Skin epidermis (tissue), 12 donors: ENCODE data around the gene GRAMD2B.

Experiments
- H3K27ac ChIP-seq, 21 experiments: fragments of 200-600 bp; sonication (generic) in 11 of 21; one replicate each; pipeline ENCODE4 v1.5.0; 2020; ENCODE audit warnings: mild to moderate bottlenecking in 3 of 21, inconsistent platforms in 2 of 21, moderate library complexity in 2 of 21
- H3K4me3 ChIP-seq, 7 experiments: fragments of 200-600 bp; sonication (generic) in 2 of 7; one replicate each; pipeline ENCODE4 v1.5.0; 2020; ENCODE audit warnings: inconsistent platforms in 2 of 7, mild to moderate bottlenecking in 2 of 7, moderate library complexity in 1 of 7

Gene GRAMD2B

DNA sequence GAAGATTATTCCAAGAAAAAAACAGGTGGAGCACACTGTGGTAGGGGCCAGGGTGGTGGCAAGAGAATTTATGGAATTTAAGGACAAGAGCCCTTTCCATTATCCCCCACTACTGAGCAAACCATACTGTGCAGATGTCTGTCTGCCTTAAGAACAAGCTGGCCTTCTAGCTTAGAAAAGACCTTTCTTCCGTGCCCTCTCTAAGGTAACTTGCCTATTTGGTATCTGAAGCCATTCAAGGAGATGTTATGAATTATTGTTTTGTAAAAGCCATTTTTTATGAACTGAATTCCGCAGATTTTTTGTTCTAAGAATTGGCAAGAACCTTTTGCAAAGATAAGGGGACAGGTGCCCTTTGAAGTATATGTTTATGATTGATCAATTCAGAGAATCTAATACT is 20.9 kb downstream of the GRAMD2B start:
- no peak overlapping the region for H3K27ac ChIP-seq
- no peak overlapping the region for H3K4me3 ChIP-seq

DNA sequence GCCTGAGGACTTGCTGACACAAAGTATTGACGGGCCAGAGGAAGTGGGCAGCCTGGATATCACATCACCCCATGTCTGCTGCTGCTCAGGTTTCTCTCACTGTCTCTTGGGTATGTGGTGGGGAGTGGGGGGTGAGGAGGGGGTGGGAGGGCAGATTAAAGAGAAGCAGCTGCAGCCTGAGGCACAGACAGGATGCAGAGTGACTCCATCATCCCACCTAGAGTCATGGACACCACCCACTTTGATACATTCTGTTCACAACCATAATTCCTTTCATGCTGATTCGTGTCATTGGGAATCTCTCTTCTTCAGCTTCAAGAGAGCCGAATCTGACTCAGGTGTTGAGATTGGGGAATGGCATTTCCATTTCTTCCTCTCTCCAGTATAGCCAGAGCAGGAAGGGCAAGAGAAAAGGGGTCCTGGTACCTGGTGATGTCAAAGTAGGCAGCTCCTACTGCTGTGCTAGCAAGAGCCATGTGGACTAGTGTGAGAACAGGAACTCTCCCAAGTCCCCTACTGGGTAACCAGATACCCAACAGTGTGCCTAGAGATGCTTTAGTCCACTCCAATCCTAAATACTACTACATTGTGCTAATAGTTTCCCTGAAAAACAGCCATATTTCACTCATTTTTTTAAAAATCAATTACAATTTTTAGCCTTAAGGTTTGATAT is 22.4 kb downstream of the GRAMD2B start:
- Histone ChIP-seq H3K4me3 (no peak overlapping the region), H3K27ac (peak overlapping the region in 11 of 21 experiments; percentile 3 to 58 (median 40))

DNA sequence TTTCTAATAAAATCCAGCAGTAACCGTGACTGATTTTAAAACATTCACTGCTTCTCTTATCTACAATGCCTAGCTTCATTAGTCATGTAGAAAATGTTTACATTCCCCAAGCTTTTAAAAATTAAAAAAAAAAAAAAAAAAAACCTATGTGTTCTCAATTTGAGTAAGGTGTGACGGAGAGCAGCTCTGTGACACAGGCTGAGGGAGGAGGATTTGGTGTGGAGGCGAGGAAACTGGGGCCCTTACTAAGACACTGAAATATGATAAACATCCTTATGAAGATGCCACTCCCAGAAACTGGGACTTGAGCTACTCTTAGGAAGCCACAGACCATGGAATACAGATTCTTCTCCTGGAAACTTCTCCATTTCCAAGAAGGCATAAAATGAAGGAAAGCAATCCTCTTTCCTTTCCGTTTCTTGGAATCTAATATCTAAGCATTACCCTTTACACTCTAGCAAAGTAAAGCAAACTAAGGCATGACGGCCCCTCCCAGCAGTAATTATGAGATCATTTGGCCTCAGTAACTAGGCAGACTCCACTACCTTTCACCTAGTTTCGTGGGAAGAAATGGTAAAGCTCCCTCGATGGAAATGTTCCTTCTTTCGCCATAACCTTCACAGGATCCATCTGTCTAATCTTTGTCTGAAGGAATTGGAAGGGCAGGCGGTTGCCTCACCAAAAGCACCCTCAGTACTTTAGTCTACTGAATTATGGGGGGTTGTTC is 23.5 kb downstream of the GRAMD2B start:
- H3K4me3 ChIP-seq: no peak overlapping the region
- H3K27ac ChIP-seq: peak overlapping the region in 16 of 21 experiments; percentile 8 to 77 (median 41)

DNA sequence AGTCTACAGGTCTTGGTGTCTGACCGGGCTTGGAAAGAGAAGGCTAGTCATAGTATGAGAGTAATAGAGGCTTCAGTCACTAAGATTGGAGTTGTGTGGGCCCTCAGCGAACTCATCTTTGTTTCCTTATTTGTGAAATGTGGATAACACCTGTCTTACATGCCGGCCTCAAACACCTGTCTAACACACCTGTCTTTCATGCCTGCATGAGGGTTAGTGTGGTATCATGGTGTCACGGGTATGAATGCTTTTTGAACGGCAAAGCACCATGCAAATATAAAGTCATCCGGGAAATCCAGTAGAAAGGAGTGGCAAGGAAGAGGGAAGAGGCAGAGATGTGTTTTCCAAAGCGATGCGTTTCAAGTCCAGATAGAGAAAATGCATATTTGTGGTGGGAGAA is 25.5 kb downstream of the GRAMD2B start:
- H3K27ac ChIP-seq: peak overlapping the region in 6 of 21 experiments; percentile 9 to 83 (median 78)
- no peak overlapping the region for H3K4me3 ChIP-seq

DNA sequence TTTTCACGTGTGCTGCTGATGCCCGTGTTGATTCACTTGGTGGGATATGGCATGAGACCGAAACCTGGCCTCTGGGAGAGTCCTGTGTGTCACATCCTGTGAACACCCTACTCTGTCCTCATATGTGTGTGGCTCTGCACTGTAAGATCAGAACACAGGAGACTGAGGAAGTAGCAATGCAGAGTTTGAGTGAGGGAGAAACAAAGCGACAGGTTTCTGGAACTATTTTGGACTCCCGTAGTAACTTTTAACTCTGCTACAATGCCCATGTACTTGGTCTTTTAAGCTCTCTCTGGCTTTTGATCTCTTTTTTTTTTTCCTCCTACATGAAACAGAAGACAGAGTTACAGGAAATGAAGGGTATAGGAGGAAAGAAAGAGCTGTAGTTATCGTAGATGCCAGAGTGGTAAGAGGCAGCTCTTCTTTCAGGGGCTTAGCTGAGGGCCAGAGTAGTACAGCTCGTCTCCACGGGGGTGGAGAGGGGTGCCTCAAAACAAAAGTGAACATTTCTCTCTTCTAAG is 26.6 kb downstream of the GRAMD2B start:
- Histone ChIP-seq H3K27ac (peak overlapping the region in 19 of 21 experiments; percentile 33 to 87 (median 72)), H3K4me3 (no peak overlapping the region)

DNA sequence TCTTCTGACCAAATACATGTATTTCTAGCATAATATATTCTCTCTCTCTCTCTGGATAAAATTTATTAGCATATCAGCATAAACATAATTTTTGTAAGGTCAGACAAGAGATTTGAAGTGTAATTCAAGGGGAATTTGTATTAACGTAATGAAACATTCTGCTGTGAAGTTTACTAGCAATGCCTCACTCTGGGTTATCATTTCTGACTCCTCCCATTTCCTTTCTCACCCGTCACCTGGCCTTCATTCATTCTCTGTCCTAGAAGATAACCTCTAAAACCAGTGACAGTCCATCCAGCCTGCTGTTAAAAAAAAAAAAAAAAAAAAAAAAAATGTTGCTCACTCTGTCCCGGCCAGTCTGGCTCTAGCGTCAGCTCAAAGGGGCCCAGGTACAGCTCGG is 27.1 kb downstream of the GRAMD2B start:
- peak overlapping the region in 19 of 21 experiments; percentile 33 to 87 (median 72) for H3K27ac ChIP-seq
- no peak overlapping the region for H3K4me3 ChIP-seq

DNA sequence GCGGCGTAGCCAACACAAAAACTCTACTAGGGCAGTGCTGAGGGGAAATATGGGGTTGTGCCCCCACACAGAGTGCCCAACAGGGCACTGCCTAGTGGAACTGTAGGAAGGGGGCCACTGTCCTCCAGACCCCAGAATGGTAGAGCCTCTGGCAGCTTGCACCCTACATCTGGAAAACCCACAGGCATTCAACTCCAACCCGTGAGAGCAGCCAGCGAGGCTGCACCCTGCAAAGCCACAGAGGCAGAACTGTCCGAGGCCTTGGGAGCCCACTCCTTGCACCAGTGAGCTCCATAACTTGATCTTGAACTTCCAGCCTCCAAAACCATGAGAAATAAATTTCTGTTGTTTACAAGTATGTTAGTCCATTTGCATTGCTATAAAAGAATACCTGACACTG is 27.7 kb downstream of the GRAMD2B start:
- Histone ChIP-seq H3K27ac (peak overlapping the region in 6 of 21 experiments; percentile 23 to 74 (median 34)), H3K4me3 (no peak overlapping the region)

DNA sequence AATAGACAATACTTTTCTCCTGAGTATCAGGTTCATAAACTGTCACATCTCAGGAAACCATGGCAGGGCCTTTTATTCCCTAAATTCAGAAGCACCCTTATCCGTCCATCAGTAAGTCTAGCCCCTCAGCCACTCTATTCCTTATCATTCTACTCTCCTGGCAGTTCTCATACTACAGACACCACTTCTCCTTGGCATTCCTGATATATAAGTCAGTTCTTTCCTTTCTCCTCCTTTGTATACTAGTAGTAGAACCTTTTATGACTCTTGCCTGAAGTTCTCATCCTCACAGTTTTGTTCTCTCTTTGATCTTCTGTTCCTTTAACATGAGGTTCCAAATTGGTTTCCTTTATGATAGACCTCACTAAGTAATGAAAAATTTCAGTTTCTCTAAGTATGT is 29.3 kb downstream of the GRAMD2B start:
- no peak overlapping the region for H3K4me3 ChIP-seq
- no peak overlapping the region for H3K27ac ChIP-seq

DNA sequence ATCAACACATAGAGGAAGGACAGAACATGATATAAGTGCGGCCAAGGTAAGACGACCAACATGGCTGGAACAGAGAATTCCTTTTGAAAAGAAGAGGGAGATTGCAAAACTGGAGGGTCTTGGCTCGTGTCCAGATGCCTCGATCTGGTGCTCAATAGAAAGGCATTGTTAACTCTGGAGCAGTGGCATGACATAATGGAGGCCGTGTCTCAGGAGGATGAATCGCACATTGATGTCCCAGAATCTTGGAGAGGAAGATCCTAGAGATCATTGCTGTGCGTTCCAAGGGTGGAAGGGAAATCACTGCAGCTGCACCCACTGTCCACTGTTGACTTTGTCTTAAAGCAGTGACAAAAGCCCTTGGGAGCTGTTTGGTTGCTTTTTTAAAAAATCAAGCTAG is 30.9 kb downstream of the GRAMD2B start:
- no peak overlapping the region for H3K27ac ChIP-seq

DNA sequence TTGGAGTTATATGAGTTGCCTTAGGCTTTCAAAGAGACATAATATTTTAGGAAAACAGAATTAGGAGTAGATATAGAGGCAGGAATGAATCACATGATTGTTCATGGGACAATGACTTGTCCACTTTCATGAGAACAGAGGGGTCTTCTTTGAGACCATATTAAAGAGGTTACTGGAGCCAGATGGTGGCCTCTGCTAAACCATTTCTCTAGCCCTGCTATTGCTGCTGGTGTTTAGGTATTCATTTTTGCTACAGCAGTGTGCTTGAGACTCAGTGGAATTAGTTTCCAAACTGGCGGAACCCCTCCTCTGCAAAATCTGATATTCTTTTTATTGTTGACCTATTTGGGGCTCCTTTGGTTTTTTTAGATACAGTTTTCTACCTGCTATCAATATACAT is 31.3 kb downstream of the GRAMD2B start:
- Histone ChIP-seq H3K4me3 (no peak overlapping the region), H3K27ac (no peak overlapping the region)

More for the DNA sequence above, 30.9 kb downstream of the GRAMD2B start:
- H3K4me3 ChIP-seq: no peak overlapping the region

DNA sequence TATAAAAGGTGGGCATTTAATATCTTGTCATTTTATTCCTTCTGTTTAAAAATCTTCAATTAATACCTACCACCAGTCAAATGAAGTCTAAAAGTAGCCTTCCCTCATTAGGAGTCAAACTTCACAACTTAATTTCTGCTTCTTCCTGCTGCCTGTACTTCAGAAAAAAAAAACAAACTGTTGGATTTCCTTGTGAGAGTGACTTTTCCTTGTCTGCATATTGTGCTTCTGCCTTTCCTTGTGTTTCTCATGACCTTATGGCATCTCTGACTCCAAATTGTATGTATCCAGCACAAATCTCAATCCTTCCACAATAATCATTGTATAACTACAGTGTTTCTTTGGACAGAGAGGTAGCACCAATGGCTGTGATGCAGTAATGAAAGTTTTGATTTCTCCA is 32.1 kb downstream of the GRAMD2B start:
- H3K27ac ChIP-seq: peak overlapping the region in 1 of 21 experiments; percentile 12
- H3K4me3 ChIP-seq: no peak overlapping the region

DNA sequence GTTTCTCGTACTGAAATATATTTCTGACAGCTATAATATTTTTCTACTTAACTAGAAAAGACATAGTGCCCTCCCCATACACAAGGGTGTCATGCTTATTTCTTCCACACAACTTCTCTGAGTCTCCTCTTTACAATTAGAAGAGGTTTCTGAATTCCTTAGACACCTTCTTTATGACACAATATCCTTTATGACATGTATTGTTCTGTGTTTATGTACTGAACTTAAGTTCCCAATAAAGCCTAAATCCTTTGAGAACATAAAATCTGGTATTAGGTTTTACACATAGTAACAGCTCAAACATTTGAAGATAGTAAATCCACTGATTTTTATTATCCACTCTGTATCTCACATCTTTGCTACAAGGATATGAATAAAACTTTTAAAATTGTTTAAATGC is 32.5 kb downstream of the GRAMD2B start:
- no peak overlapping the region for H3K4me3 ChIP-seq
- H3K27ac ChIP-seq: no peak overlapping the region

DNA sequence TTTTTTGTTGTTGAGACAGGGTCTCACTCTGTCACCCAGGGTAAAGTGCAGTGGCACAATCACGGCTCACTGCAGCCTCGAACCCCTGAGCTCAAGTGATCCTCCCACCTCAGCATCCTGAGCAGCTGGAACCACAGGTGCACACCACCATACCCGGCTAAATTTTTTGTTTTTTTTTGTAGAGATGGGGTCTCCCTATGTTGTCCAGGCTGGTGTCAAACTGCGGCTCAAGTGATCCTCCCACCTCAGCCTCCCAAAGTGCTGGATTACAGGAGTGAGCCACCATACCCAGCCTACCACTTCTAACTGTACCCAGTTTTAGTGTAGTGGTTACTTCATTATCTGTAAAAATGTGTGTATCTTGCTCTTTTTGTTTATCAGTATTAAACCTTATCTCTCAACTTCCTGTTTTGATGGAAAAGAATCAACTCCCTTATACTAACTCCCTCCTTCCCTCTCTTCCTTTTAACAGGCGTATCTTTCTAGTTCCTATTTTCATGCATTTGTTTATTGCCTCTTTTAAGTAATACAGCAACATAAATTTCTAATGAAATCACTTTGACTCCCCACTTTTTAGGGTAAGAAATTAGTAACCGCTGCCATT is 33.1 kb downstream of the GRAMD2B start:
- Histone ChIP-seq H3K4me3 (no peak overlapping the region), H3K27ac (no peak overlapping the region)

DNA sequence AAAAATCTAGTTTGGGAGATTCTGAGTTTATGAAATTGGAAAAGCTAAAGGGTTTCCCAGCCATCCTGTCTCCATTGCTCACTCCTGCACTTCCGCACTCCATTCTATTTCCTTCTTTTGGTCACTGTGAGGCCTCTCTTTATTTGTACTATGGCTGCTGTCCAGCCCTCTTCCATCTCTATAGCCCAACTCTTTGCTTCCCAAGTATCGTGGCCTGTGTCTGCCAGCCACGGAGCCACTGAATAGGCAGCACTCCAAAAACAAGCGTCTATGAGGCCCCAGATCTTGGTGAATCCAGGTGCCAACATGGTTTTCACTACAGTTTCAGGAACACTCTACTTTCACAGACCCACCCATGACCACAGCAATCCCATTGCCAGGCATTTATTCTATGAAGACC is 37.2 kb downstream of the GRAMD2B start:
- H3K4me3 ChIP-seq: no peak overlapping the region
- H3K27ac ChIP-seq: peak overlapping the region in 9 of 21 experiments; percentile 0 to 56 (median 25)

DNA sequence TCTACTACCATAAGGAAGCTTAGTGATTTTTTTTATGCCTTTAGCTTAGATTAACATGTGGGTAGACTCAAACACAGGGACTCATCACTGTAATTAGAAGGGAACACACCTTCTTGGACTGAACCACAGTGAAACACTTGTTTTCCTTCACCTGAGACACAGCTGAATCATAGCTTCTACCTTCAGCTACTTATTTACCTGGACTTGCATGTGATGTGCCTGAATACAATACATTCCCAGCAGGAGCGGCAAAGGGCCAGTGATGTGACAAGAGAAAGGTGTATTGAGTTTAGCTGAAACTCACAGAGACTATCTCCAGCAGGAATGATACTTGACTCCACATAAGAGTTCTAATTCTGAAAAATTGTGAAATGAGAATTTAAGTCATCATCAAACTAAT is 37.8 kb downstream of the GRAMD2B start:
- peak overlapping the region in 10 of 21 experiments; percentile 0 to 56 (median 22) for H3K27ac ChIP-seq
- H3K4me3 ChIP-seq: no peak overlapping the region

DNA sequence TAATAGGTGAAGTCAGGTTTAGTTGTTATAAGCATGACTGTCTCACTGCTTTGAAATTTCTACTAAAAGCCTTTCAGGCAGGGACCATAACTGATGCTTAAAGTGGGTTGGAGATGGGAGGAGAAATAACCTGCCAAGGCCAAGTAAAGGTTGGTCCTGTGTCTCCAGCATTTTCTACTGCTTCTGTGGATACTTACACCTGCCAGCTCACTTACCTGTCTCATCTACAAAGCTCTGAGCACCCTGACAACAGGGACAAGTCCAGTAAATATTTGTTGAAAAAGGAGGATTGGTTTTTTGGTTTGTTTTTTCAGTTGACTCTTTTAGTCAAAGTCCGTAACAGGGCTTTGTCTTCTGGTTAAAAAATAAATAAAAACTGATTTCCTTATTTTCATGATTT is 38.6 kb downstream of the GRAMD2B start:
- Histone ChIP-seq H3K27ac (peak overlapping the region in 12 of 21 experiments; percentile 0 to 65 (median 32)), H3K4me3 (no peak overlapping the region)

DNA sequence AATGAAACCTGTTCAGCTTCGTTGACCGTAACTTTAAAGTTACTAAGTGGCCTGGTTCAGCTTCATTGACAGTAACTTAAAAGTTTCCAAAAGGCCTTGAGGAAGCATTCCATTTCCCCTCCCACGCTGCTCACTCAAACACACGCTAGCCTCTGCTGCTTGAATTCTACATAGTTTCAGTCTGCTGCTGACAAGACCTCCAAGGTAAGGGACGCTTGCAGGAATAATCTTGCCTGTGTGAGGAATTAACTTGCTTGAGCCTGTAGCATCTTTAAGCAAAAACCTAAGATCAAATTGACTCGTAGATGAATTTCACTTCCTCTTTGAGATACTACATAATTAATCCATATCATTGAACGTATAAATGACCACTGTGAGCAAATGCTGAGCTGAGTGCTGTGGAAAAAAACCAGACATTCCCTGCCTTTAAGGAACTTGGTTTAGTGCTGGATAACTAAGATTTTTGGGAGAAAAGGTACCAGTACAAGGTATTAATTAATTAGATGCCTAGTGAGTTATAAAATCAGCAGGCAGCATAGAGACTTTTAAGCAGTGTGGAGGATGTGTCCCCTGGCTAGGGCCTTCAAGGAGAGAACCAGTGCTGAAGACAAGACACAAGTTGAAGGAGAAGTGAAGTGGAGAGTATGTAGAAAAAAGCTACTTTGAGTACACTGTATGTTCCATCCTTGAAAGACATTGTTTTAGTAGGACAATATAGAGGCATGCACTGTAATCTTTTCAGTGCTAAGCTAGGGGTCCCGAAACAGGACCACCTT is 39.2 kb downstream of the GRAMD2B start:
- Histone ChIP-seq H3K27ac (peak overlapping the region in 9 of 21 experiments; percentile 14 to 65 (median 42)), H3K4me3 (no peak overlapping the region)

DNA sequence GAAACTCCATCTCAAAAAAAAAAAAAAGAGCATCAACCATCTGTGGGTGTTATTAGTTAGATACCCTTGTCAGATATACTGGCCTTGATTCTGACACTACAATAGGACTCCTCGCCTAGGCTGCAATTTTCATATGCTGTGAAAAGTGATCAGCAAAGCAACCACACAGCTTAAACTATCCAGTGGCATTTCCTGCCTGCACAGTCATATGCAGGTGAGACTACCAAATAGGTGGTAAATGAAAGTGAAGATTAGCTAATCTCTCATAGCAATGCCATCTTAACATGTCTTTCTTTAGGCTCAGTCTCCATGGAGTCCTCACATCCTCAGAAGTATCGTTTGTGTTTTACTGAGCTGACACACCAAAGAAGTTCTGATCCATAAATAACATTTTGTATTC is 40.8 kb downstream of the GRAMD2B start:
- Histone ChIP-seq H3K4me3 (no peak overlapping the region), H3K27ac (no peak overlapping the region)

DNA sequence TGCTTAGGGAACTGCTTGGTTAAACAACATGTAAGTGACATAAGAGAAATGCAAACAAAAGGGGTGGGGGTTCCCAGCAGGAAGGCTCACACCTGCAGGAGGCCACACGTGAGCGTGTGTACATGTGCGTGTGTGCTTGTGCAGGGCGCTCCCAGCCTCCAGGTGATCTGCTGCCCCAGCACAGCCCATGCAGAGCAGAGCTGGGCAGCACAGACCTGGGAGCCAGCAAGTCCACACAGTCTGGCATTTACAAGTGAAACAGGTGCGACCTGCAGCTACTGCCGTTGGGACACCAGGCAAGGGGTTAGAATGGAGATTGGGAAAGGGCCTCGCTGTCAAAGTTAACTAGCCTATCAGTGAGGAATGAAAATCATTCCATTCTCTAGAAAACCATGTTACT is 41.8 kb downstream of the GRAMD2B start:
- Histone ChIP-seq H3K27ac (no peak overlapping the region), H3K4me3 (no peak overlapping the region)

DNA sequence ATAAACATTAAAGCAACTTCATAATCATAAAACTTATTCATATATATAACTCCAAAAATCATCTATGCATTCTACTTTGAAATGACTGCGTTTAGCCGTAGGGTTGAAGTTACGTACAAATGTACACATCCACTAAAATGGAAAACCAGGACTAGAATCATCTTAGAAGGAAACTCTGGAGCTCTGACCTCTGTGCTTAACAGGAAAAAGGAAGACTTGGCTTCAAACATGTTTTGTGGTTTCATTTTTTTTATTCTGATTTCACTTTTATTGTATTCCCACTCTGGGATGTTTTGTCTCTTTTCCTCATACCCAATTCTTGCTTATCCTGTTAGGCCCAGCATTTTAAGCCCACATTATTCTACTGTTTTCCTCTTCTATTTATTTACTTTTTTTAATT is 44.9 kb downstream of the GRAMD2B start:
- H3K4me3 ChIP-seq: no peak overlapping the region

More for the DNA sequence above, 44.9 kb downstream of the GRAMD2B start:
- H3K27ac ChIP-seq: peak overlapping the region in 4 of 21 experiments; percentile 14 to 58 (median 32)
